NT2/D1 (cell line): ENCODE data around the gene FAM117A.

Experiments
- DNase-seq: peaks from one replicate; pipeline ENCODE4 v3.0.0-alpha.2; 2011; ENCODE audit warnings: low read depth, low spot score
- H3K27me3 ChIP-seq: 2 replicates; pipeline ENCODE4 v1.6.0; 2011; ENCODE audit warnings: mild to moderate bottlenecking; ENCODE audit not compliant: insufficient read length, insufficient read depth
- H3K36me3 ChIP-seq: 2 replicates; pipeline ENCODE4 v1.6.1; 2011; ENCODE audit warnings: mild to moderate bottlenecking, low read length, mixed read lengths; ENCODE audit not compliant: insufficient read depth, insufficient read length
- H3K4me1 ChIP-seq: 2 replicates; pipeline ENCODE4 v1.5.1; 2011; ENCODE audit not compliant: insufficient read depth, insufficient read length
- H3K4me3 ChIP-seq: 2 replicates; pipeline ENCODE4 v1.5.1; 2011; ENCODE audit warnings: low read depth; ENCODE audit not compliant: insufficient read length
- H3K9ac ChIP-seq: 2 replicates; pipeline ENCODE4 v1.6.0; 2011; ENCODE audit warnings: low read depth; ENCODE audit not compliant: insufficient read length
- H3K9me3 ChIP-seq: 2 replicates; pipeline ENCODE4 v1.5.1; 2011; ENCODE audit warnings: mild to moderate bottlenecking, low read length; ENCODE audit not compliant: insufficient read depth
- SUZ12 ChIP-seq: IDR thresholded peaks from 2 replicates; pipeline ENCODE4 v1.6.1; 2011; ENCODE audit not compliant: insufficient read length, insufficient read depth; ENCODE audit errors: extremely low read depth
- YY1 ChIP-seq: IDR thresholded peaks from 2 replicates; pipeline ENCODE4 v1.6.1; 2011; ENCODE audit not compliant: insufficient read length, insufficient read depth
- ZNF274 ChIP-seq: IDR thresholded peaks from 2 replicates; pipeline ENCODE4 v1.6.1; 2011; ENCODE audit warnings: mild to moderate bottlenecking, low read depth, low read length

Gene FAM117A

DNA sequence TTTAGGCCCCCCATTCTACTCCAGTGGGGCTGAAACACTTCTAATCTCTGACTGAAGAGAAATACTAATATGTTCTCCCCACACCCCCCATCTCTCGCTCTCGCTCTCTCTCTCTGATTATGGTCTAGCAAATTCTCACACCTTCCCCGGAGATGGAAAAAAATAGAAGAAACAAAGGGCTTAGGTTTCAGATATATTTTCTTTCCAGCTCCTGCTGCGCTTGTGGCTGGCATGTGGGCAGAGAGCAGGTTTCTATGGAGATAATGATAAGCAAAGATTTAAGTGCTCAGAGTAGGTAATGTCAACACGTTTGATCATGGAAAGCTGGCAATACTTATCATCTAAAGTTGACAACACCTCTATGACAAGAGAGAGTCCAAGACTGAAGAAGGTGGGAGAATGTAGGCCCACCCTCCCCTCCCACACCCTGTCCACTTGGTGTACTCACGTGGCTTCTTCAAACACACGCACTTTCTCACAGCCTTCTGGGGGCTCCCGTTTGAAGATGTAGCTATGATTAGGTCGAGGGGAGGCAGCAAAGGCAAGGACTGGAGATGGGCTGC lies 48.1 kb downstream of the FAM117A start:
- TF ChIP-seq YY1: no peak
- no peak for TF ChIP-seq SUZ12
- TF ChIP-seq ZNF274: no peak
- H3K4me1 ChIP-seq: peaks cover 6% of the 10 kb centered on the region
- no peak overlapping the region for H3K9ac ChIP-seq
- H3K27me3 ChIP-seq: no peaks in the 10 kb centered on the region
- peaks cover 66% of the 10 kb centered on the region for H3K36me3 ChIP-seq
- H3K9me3 ChIP-seq: no peaks in the 10 kb centered on the region
- H3K4me3 ChIP-seq: no peak overlapping the region
- DNase-seq: no peak

DNA sequence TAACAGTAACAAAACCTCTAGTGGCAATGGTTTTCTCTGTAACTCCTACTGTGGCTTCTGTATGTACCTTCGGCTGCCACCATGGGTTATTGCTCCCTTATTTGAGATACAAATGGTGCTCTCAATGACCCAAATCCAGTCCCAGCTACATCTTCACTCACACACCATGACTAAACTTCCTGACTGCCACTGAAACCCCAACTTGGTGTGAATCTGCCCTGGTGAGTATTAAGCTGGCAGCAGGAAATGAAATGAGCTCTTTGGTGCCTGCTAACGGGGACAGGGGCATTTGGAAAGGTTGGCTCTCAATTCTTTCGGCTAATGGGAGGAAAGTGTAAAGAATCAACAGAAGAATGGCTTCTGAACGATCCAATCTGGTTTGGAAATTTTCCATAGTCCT lies 48.7 kb downstream of the FAM117A start:
- no peak overlapping the region for H3K9ac ChIP-seq
- H3K4me1 ChIP-seq: peaks cover 6% of the 10 kb centered on the region
- H3K9me3 ChIP-seq: no peaks in the 10 kb centered on the region
- H3K27me3 ChIP-seq: no peaks in the 10 kb centered on the region
- peaks cover 66% of the 10 kb centered on the region for H3K36me3 ChIP-seq
- H3K4me3 ChIP-seq: no peak overlapping the region
- no peak for DNase-seq
- no peak for TF ChIP-seq YY1
- no peak for TF ChIP-seq SUZ12
- no peak for TF ChIP-seq ZNF274

DNA sequence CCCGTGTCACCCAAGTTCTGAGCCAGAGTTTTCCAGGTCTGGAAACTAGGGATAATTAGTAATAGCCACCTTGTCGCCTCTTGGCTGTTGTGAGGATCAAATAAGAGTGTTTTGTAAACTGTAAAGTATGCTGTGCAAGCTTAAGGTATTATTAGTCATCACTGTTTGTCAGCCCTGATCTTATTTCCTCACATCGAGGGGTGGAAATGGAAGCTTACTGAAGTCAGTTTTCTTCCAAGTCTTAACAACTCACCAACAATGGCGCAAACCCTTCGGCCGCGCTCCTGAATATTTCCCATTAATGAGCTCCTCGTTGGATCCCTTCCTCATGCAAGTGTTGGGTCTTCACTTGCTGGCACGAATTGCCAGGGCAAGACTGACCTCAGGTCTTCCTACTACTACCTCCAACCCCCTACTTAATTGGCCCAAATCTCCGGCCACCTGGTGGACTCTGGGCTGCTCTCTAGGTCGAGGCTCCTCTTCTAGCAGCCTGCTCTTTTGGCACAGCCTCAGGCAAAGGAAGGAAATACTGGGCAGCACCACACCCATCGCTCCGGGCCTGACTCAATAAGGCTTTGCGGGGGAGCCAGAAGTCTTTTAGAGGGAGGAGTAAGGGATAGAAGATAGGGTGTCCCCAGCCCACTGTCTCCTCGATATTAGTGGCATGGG lies 55.3 kb downstream of the FAM117A start:
- no peak overlapping the region for H3K4me3 ChIP-seq
- H3K27me3 ChIP-seq: no peaks in the 10 kb centered on the region
- H3K9me3 ChIP-seq: no peaks in the 10 kb centered on the region
- no peak for DNase-seq
- H3K36me3 ChIP-seq: peaks cover 47% of the 10 kb centered on the region
- TF ChIP-seq SUZ12 (no peak), ZNF274 (no peak), YY1 (no peak)
- no peaks in the 10 kb centered on the region for H3K4me1 ChIP-seq
- no peak overlapping the region for H3K9ac ChIP-seq

DNA sequence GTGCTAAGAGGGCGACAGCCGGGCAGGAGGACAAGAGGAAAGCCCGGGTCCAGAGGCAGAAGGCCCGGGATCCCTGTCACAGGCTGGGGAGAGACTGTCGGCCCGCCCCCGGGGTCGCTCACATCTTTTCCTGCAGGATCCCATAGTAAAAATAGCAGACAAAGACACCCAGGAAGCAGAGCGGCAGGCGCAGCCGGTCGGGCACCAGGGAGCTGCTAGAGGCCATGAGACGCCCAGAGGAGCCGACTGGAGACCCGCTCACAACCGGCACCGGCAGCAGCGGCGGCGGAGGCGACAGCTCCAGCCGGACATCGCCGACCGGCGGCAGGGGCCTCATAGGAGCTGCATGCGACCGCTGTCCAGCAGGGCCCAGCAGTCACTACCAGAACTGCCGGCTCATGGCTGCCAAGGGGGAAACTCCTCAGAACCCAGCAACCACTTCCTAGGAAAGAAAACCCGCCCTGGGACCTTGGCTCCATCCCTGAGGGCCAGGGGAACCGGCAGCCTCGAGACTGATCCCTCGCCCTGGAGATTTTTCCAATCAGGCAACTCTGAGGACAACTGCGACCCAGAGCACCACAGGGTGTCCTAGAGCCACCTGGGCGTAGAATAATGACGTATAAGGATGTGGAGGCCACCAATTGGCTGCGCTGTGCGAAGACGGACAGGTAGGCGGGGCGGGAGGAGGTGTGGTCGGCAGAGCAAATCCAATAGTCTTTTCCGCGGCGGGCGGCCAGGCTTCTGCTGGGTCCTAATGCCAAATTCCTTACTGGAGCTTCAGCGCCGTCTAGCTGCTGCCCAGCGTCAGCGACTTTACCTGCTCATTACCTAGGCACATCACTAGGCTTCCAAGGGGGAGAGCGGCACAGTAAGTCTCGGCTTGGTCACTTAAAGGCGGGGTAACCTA lies 56.1 kb downstream of the FAM117A start, which contains the start of gene SLC35B1:
SLC35B1 (minus strand) TSS at position 357 of the 907 bp plus-strand sequence; CDS start at position 226, 131 bp downstream.
- TF ChIP-seq ZNF274: no peak
- no peak for TF ChIP-seq SUZ12
- TF ChIP-seq YY1: peak; percentile 5
- H3K9me3 ChIP-seq: no peaks in the 10 kb centered on the region
- H3K27me3 ChIP-seq: no peaks in the 10 kb centered on the region
- H3K36me3 ChIP-seq: peaks cover 54% of the 10 kb centered on the region
- H3K4me3 ChIP-seq: peak within 1 kb of the TSS; percentile 92
- peak within 1 kb of the TSS; percentile 96 for H3K9ac ChIP-seq
- DNase-seq: peak; percentile 95
- no peaks in the 10 kb centered on the region for H3K4me1 ChIP-seq

DNA sequence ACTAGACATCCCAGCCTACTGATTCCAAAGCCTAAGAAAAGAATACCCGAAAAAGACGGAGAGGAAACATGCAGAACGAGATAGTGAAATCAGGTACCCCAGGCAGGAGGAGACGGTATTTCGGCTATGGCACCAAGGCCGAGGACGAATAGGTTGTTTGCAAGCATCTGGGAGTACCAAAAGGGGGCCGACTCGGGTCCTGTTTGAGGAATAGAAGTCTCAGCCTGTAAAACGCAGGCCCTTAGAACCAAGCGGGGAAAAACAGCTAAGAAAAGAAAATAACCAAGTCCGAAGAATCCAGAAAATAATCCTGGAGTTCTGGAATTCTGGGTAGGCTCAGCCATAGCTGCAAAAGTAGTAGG lies 56.7 kb downstream of the FAM117A start:
- Histone ChIP-seq H3K36me3 (peaks cover 57% of the 10 kb centered on the region), H3K27me3 (no peaks in the 10 kb centered on the region), H3K9me3 (no peaks in the 10 kb centered on the region), H3K9ac (peak overlapping the region; percentile 96), H3K4me1 (no peaks in the 10 kb centered on the region), H3K4me3 (peak overlapping the region; percentile 92)
- no peak for DNase-seq
- TF ChIP-seq YY1: peak; percentile 3
- TF ChIP-seq ZNF274: no peak

DNA sequence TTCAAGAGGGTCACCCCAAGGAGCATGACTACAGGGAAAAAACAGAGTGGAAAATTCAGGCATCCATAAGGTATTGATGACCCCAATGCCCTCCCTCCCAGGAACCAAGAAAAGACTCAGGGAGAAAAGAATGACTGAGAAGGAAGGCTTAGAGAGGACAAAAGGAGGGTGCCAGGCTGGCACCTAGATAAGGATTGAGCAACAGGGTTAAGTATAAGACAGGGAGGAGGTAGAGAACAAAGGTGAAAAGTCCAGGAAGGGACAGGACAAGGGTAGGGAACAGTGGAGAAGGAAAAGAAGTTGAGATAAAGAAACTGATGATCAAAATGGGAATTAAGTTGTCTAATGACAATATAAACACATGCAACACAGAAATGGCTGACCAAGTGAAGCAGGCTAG lies 58.7 kb downstream of the FAM117A start:
- no peak for TF ChIP-seq YY1
- no peak for TF ChIP-seq SUZ12
- TF ChIP-seq ZNF274: no peak
- no peaks in the 10 kb centered on the region for H3K9me3 ChIP-seq
- H3K27me3 ChIP-seq: no peaks in the 10 kb centered on the region
- no peak for DNase-seq
- H3K9ac ChIP-seq: no peak overlapping the region
- no peak overlapping the region for H3K4me3 ChIP-seq
- no peaks in the 10 kb centered on the region for H3K4me1 ChIP-seq
- peaks cover 62% of the 10 kb centered on the region for H3K36me3 ChIP-seq

DNA sequence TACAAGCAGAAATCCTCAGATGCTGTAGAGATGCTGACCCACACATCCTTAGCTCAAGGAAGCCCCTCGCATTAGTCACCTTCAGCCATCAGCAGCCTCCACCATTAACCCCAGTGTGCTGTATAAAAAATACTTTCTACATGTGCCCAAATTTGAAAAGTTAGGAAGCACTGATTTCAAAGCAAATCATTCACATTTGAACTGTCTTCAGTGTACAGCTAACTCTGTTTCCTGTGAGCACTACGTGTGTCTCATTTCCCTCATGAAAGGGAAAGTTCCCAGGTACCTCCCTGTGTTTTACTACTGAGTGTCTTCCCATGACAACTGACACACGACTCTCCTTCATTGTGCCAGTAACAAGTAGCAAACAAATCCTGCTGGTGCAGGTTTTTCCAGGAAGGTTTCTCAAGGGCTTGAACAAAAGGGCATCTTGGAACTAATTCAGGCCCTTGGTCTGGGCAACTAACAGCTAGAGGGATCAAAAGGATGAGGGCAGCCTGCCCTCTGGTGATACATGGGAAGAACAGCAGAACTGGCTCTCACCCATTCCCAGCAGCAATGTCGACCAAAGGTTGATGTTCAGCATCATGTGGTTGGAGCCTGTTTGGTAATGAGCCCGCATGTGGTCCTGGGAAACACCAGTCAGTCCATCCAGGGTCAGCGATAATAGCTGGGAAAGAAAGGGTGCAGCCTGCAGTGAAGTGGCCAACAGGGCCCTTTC lies 60.2 kb downstream of the FAM117A start:
- H3K27me3 ChIP-seq: no peaks in the 10 kb centered on the region
- H3K9ac ChIP-seq: no peak overlapping the region
- H3K4me1 ChIP-seq: no peaks in the 10 kb centered on the region
- TF ChIP-seq ZNF274: no peak
- TF ChIP-seq SUZ12: no peak
- TF ChIP-seq YY1: no peak
- peaks cover 72% of the 10 kb centered on the region for H3K36me3 ChIP-seq
- no peaks in the 10 kb centered on the region for H3K9me3 ChIP-seq
- peak; percentile 27 for DNase-seq
- H3K4me3 ChIP-seq: no peak overlapping the region
